ENCODE data around the gene RAN. TPM values are rescaled to one million over a fixed set of nuclear protein-coding genes. Genes with fewer than 3 reads are reported as not detected.

Gene RAN
- polyA plus RNA-seq, 1 of the 3 experiments (the other 2 are of a cell fraction): 865 TPM

GRCh38 chr12:130859161-130859560 is 12.7 kb upstream of the RAN start:
- TF ChIP-seq MAX (IDR thresholded peaks at IDR 0.05; ENCODE audit: low read depth): no peak
- no peak for TF ChIP-seq CHD2 (IDR thresholded peaks at IDR 0.05; ENCODE audit: low read length, partially characterized antibody)
- no peak for TF ChIP-seq GATA2 (CRISPR knock-in tag; IDR thresholded peaks at IDR 0.05)
- TF ChIP-seq JUND (IDR thresholded peaks at IDR 0.05): no peak
- TF ChIP-seq PBX3 (IDR thresholded peaks at IDR 0.05): no peak
- TF ChIP-seq FOSL2 (IDR thresholded peaks at IDR 0.05; ENCODE audit: borderline replicate concordance, low read depth): no peak
- TF ChIP-seq SIN3A (IDR thresholded peaks at IDR 0.05; ENCODE audit: borderline replicate concordance, low read depth, low read length): no peak
- no peak for TF ChIP-seq GABPA (IDR thresholded peaks at IDR 0.05; ENCODE audit: low read depth)
- TF ChIP-seq EP300 (IDR thresholded peaks at IDR 0.05; ENCODE audit: borderline replicate concordance in 1 of 2, low read depth in 1 of 2, low read length in 1 of 2): no peak
- no peak for TF ChIP-seq POLR2AphosphoS5 (IDR thresholded peaks at IDR 0.05; ENCODE audit: low read depth, low read length)
- TF ChIP-seq TAF1 (IDR thresholded peaks at IDR 0.05; ENCODE audit: borderline replicate concordance, low read depth, low read length): no peak
- no peak for TF ChIP-seq NRF1 (IDR thresholded peaks at IDR 0.05; ENCODE audit: low read depth, low read length)
- TF ChIP-seq CTCF (IDR thresholded peaks at IDR 0.05): no peak
- TF ChIP-seq RCOR1 (IDR thresholded peaks at IDR 0.05; ENCODE audit: low read length): no peak
- TF ChIP-seq ZBTB33 (IDR thresholded peaks at IDR 0.05; ENCODE audit: borderline replicate concordance, low read depth): no peak
- TF ChIP-seq USF1 (IDR thresholded peaks at IDR 0.05; ENCODE audit: borderline replicate concordance, low read depth): no peak
- no peaks in the 10 kb centered on the region for H3K9me3 ChIP-seq
- 85% methylated on average over 5 of the region's 6 CpGs for WGBS (ENCODE audit: low lambda C conversion rate)
- no peak for DNase-seq
- H4K20me1 ChIP-seq (ENCODE audit: insufficient read depth): no peaks in the 10 kb centered on the region
- H3K27me3 ChIP-seq (ENCODE audit: insufficient read depth): no peaks in the 10 kb centered on the region
- ChIA-PET CTCF (interaction anchor here (1.5 kb wide), 1 partner anchor 33 kb away, joined by 4 read pairs; no protein-coding TSS in a partner anchor), POLR2A (no interaction called here)
- H3K9ac ChIP-seq: no peak overlapping the region
- no peak overlapping the region for H2AFZ ChIP-seq (ENCODE audit: low read depth)
- H3K36me3 ChIP-seq (replicated peaks in 1 of 2; ENCODE audit: control insufficient read depth in 1 of 2, insufficient read depth in 2 of 2, low read length in 1 of 2): no peaks in the 10 kb centered on the region
- no peaks in the 10 kb centered on the region for H3K9me2 ChIP-seq
- H3F3A ChIP-seq (replicated peaks; ENCODE audit: insufficient read depth): no peaks in the 10 kb centered on the region
- no peaks in the 10 kb centered on the region for H3K4me1 ChIP-seq (ENCODE audit: control insufficient read depth in 1 of 2, insufficient read depth in 2 of 2, low read depth in 1 of 2, low read length in 1 of 2)
- H3K4me2 ChIP-seq: no peak overlapping the region
- no peak overlapping the region for H3K27ac ChIP-seq (ENCODE audit: low read depth in 2 of 2, low read length in 1 of 2)
- no peaks in the 10 kb centered on the region for H3K79me2 ChIP-seq (ENCODE audit: insufficient read depth)
- no peak overlapping the region for H3K4me3 ChIP-seq (ENCODE audit: low read depth in 2 of 2, low read length in 1 of 2)

All from SK-N-SH (cell line).